Measurements from ENCODE around the gene CAMTA1.

CAMTA1 gene

GRCh38 chr1:7373251-7373650 is 588.0 kb downstream of the CAMTA1 start:
- no peak overlapping the region for H3K4me3 ChIP-seq (ENCODE audit: low read length)
- TF ChIP-seq, protein P1, sequence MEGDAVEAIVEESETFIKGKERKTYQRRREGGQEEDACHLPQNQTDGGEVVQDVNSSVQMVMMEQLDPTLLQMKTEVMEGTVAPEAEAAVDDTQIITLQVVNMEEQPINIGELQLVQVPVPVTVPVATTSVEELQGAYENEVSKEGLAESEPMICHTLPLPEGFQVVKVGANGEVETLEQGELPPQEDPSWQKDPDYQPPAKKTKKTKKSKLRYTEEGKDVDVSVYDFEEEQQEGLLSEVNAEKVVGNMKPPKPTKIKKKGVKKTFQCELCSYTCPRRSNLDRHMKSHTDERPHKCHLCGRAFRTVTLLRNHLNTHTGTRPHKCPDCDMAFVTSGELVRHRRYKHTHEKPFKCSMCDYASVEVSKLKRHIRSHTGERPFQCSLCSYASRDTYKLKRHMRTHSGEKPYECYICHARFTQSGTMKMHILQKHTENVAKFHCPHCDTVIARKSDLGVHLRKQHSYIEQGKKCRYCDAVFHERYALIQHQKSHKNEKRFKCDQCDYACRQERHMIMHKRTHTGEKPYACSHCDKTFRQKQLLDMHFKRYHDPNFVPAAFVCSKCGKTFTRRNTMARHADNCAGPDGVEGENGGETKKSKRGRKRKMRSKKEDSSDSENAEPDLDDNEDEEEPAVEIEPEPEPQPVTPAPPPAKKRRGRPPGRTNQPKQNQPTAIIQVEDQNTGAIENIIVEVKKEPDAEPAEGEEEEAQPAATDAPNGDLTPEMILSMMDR (IDR thresholded peaks at IDR 0.05; ENCODE audit: insufficient read depth, low read depth, low read length, missing control alignments): no peak
- DNase-seq (ENCODE audit: low read depth): no peak

GRCh38 chr1:7373876-7374562 is 588.8 kb downstream of the CAMTA1 start:
- no peak for DNase-seq (ENCODE audit: low read depth)
- no peak overlapping the region for H3K4me3 ChIP-seq (ENCODE audit: low read length)
- TF ChIP-seq, protein P1 (IDR thresholded peaks at IDR 0.05; ENCODE audit: insufficient read depth, low read depth, low read length, missing control alignments): no peak

DNA sequence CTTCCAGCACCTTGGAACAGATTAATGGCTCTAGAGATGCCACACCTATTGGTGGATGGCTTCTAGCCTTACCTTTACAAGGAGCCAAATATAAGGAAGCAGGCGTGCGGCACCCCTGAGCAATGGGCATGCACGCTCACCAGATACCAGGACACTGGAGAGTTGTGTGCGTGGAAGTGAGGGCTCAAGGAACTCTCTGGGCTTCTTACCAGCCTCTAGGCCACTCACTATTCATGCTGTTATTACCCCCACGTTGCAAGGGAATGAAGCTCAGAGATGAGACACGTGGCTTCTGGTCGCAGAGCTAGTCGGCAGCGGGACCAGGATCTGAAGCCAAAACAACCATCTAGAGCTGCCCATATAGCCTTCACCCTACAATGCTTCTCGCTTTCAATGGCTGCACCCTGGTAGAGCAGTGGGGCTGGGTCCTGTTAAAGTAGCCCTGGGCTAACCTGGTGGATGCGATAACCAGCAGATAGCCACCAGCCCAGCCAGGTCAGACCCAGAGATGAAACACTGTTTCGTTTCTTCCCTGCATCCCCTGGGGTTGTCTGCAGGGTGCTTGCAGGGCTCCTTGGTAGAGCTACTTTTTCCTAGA is 589.4 kb downstream of the CAMTA1 start:
- DNase-seq (ENCODE audit: low read depth): no peak
- TF ChIP-seq, protein P1 (IDR thresholded peaks at IDR 0.05; ENCODE audit: insufficient read depth, low read depth, low read length, missing control alignments): no peak

DNA sequence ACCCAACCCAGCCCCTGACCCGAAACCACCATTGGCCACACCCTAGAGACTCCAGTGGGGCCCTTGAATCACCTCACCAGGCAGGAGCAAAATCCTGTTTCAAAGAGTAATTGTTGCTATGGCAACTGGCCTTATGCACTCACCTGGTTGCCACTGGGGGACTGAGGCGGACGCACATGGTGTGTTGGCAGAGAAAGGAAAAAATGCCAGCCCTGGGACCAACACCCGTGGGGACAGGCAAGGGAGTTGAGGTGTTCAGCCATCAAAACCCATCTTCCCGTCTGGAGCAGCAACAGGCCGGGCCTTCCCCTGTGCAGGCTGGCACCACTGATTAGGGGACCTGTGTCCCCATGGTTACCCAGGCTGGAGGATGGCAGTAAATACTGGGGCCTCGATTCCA is 590.1 kb downstream of the CAMTA1 start:
- no peak for DNase-seq (ENCODE audit: low read depth)
- TF ChIP-seq, protein P1 (IDR thresholded peaks at IDR 0.05; ENCODE audit: insufficient read depth, low read depth, low read length, missing control alignments): no peak
- no peak overlapping the region for H3K4me3 ChIP-seq (ENCODE audit: low read length)

More for the DNA sequence above, 589.4 kb downstream of the CAMTA1 start:
- no peak overlapping the region for H3K4me3 ChIP-seq (ENCODE audit: low read length)

- no peak overlapping the region for H3K4me3 ChIP-seq (ENCODE audit: low read length)
- TF ChIP-seq, protein P1 (IDR thresholded peaks at IDR 0.05; ENCODE audit: insufficient read depth, low read depth, low read length, missing control alignments): no peak
- DNase-seq (ENCODE audit: low read depth): no peak
Observed at GRCh38 chr1:7375781-7376660, 590.8 kb downstream of the CAMTA1 start.

- H3K4me3 ChIP-seq (ENCODE audit: low read length): no peak overlapping the region
- DNase-seq (ENCODE audit: low read depth): no peak
- TF ChIP-seq, protein P1 (IDR thresholded peaks at IDR 0.05; ENCODE audit: insufficient read depth, low read depth, low read length, missing control alignments): no peak
Observed at GRCh38 chr1:7376676-7377075, 591.4 kb downstream of the CAMTA1 start.

Measured in epithelial cell of esophagus (primary cell).